Left lung (tissue), 10 donors: ENCODE measurements around the gene RBM10. TPM values are rescaled to one million over a fixed set of nuclear protein-coding genes. Genes with fewer than 3 reads are reported as not detected.
"Not testable (repeated sequence)": the region's sequence is repeated elsewhere in the genome, so short reads cannot be mapped to it uniquely, and the experiment has no call there.

Experiments used
- ATAC-seq: fragments of 200-7000 bp; cut with Tn5 transposase; one replicate; pipeline ENCODE4 v1.9.1; 2020; ENCODE audit warnings: moderate library complexity
- DNase-seq, 4 donors: peaks; one replicate each; pipeline ENCODE4 v3.0.0-alpha.2; 2013 to 2020
- H3K27ac ChIP-seq, 2 donors: fragments of 200-600 bp; sonication (generic) in 1 of 2; one replicate each; pipeline versions ENCODE4 v1.5.0 to v1.8.0; 2020 to 2021
- H3K27me3 ChIP-seq, 2 donors: fragments of 200-600 bp; sonication (generic) in 1 of 2; one replicate each; pipeline versions ENCODE4 v1.5.0 to v1.8.0; 2020 to 2021
- H3K36me3 ChIP-seq, 2 donors: fragments of 200-600 bp; sonication (generic) in 1 of 2; one replicate each; pipeline versions ENCODE4 v1.5.0 to v1.8.0; 2020 to 2021
- H3K4me1 ChIP-seq, 2 donors: fragments of 200-600 bp; one replicate each; pipeline ENCODE4 v1.8.0; 2021
- H3K4me3 ChIP-seq, 2 donors: fragments of 200-600 bp; sonication (generic) in 1 of 2; one replicate each; pipeline versions ENCODE4 v1.5.0 to v1.8.0; 2020 to 2021; ENCODE audit warnings: mild to moderate bottlenecking in 1 of 2
- H3K9me3 ChIP-seq, 2 donors: fragments of 200-600 bp; sonication (generic) in 1 of 2; one replicate each; pipeline versions ENCODE4 v1.5.0 to v1.8.0; 2020 to 2021
- intact Hi-C, 2 donors: fragments of 100-400 bp; cut with DNase I; formaldehyde crosslinking; loops; one replicate each; pipeline versions ENCODE4 v1.11.2 to v1.14.2; 2022
- polyA plus RNA-seq, 6 donors: library from polyadenylated mRNA; unstranded; fragments of 120-200 nt; gene quantifications; one replicate each; pipeline ENCODE4 v1.2.1, GENCODE V29; 2013; ENCODE audit not compliant: insufficient read length in 6 of 6
- total RNA-seq, 2 donors: library from RNA; stranded (reverse); fragmentation: NEBNext Ultra II Directional; extraction: Animal tissue kit (Norgen Biotek cat#: 25700); gene quantifications; one replicate each; pipeline ENCODE4 v1.2.1, GENCODE V29; 2021
- TF ChIP-seq, protein P1 (sequence below), 2 donors: fragments of 200-600 bp; sonication (generic) in 1 of 2; IDR thresholded peaks; one replicate each; pipeline versions ENCODE4 v1.5.0 to v1.8.0; 2021; ENCODE audit warnings: antibody characterized with exemption in 2 of 2
- donor health status: DM: no; HTN: yes; CAD: no.
- donor health status: DM: no; HTN: no; CAD: no.

Gene RBM10
- total and polyA plus RNA-seq, 8 donors, result 31.6 to 57.8 (median 51.0) TPM

DNA sequence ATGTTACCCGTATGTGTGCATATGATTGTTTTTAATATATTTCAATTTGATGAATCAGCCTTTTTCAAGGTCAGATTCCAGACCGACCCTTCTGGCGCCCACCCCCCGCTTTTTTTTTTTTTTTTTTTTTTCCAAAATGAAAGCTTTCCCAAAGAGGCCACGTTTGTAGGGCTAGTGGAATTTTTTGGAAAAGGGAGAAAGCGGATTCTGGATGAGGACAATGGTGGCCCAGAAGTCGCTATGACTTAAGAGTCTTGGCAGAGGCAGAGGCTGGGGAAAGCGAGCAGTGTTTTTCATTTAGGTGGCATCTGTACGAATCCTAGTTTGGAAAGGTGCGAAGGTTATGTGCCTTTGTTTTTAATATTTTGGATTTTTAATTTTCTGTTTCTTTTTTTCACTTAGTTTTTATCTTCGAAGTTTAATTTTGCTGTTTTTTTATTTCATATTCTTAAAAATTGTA lies 15.1 kb upstream of the RBM10 start:
- TF ChIP-seq, protein P1, sequence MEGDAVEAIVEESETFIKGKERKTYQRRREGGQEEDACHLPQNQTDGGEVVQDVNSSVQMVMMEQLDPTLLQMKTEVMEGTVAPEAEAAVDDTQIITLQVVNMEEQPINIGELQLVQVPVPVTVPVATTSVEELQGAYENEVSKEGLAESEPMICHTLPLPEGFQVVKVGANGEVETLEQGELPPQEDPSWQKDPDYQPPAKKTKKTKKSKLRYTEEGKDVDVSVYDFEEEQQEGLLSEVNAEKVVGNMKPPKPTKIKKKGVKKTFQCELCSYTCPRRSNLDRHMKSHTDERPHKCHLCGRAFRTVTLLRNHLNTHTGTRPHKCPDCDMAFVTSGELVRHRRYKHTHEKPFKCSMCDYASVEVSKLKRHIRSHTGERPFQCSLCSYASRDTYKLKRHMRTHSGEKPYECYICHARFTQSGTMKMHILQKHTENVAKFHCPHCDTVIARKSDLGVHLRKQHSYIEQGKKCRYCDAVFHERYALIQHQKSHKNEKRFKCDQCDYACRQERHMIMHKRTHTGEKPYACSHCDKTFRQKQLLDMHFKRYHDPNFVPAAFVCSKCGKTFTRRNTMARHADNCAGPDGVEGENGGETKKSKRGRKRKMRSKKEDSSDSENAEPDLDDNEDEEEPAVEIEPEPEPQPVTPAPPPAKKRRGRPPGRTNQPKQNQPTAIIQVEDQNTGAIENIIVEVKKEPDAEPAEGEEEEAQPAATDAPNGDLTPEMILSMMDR (IDR thresholded peaks at IDR 0.05), result no peak
- no peaks in the 10 kb centered on the region for H3K9me3 ChIP-seq
- H3K4me3 ChIP-seq, result peak overlapping the region; percentile 36 to 49
- peaks cover 0 to 3% of the 10 kb centered on the region in 2 donors for H3K27me3 ChIP-seq
- intact Hi-C loops, result no loop called here
- peak overlapping the region in 1 of 2 donors; percentile 82 for H3K27ac ChIP-seq
- H3K36me3 ChIP-seq, result no peaks in the 10 kb centered on the region
- DNase-seq (peak in 1 of 4 donors; percentile 3), ATAC-seq (no peak)
- H3K4me1 ChIP-seq, result no peaks in the 10 kb centered on the region

DNA sequence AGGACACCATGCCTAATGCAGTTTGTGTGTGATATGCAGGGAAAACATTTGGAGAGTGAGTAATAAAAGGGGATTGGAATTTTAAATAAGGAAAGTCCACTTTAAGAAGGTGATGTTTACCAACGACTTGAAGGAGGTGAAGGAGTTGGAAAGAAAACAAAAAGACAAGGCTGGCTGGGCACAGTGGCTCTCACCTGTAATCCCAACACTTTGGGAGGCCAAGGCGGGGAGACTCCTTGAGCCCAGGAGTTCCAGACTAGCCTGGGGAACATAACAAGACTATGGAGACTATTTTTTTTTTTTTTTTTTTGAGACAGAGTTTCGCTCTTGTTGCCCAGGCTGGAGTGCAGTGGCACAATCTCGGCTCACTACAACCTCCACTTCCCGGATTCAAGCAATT lies 11.5 kb upstream of the RBM10 start:
- intact Hi-C loops, result no loop called here
- TF ChIP-seq, protein P1 (IDR thresholded peaks at IDR 0.05), result no peak
- H3K27ac ChIP-seq, result no peak overlapping the region
- no peaks in the 10 kb centered on the region for H3K9me3 ChIP-seq
- ATAC-seq (peak; percentile 38), DNase-seq (peak in 1 of 4 donors; percentile 5)
- H3K4me1 ChIP-seq, result no peaks in the 10 kb centered on the region
- H3K27me3 ChIP-seq, result peaks cover 0 to 3% of the 10 kb centered on the region in 2 donors
- no peaks in the 10 kb centered on the region for H3K36me3 ChIP-seq
- H3K4me3 ChIP-seq, result no peak overlapping the region

DNA sequence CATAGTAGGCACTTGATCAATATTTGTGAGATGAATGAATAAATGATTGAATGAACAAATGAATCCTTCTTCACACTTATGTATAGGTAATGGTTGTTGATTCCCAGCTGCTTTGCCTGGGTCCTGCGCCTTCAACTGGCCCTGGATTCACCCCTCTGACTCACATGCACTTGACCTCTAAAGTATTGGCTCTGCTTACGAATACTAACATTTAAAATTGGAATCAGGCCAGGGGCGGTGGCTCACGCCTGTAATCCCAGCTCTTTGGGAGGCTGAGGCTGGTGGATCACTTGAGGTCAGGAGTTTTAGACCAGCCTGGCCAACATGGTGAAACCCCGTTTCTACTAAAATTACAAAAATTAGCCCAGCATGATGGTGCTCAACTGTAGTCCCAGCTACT lies 9.4 kb upstream of the RBM10 start:
- H3K9me3 ChIP-seq, DNase-seq, H3K27me3 ChIP-seq, intact Hi-C loops, H3K4me1 ChIP-seq, H3K36me3 ChIP-seq, H3K4me3 ChIP-seq, H3K27ac ChIP-seq: not testable (repeated sequence)
- ATAC-seq, result peak; percentile 46

DNA sequence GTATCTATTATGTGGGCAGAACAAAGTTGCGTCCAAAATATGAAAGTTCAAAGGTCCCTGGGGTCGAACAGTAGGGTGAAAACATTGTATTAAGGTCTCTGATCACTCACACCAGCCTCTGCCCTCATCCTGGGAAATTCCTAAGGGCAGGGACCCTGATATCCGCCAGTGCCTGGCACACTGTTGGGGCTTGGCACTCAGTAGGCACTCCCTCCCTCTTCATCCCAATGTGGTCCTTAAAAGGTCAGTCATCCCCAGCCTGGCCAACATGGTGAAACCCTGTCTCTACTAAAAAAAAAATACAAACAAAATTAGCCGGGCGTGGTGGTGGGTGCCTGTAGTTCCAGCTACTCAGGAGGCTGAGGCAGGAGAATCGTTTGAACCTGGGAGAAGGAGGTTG lies 6.8 kb upstream of the RBM10 start:
- no peak overlapping the region for H3K27ac ChIP-seq
- no peak for DNase-seq
- intact Hi-C loops, result no loop called here
- peaks cover 0 to 7% of the 10 kb centered on the region in 2 donors for H3K27me3 ChIP-seq
- H3K4me3 ChIP-seq, result no peak overlapping the region
- H3K36me3 ChIP-seq, result peaks cover 0 to 16% of the 10 kb centered on the region in 2 donors
- no peak for ATAC-seq
- TF ChIP-seq, protein P1 (IDR thresholded peaks at IDR 0.05), result no peak
- H3K9me3 ChIP-seq, result no peaks in the 10 kb centered on the region
- H3K4me1 ChIP-seq, result no peaks in the 10 kb centered on the region

DNA sequence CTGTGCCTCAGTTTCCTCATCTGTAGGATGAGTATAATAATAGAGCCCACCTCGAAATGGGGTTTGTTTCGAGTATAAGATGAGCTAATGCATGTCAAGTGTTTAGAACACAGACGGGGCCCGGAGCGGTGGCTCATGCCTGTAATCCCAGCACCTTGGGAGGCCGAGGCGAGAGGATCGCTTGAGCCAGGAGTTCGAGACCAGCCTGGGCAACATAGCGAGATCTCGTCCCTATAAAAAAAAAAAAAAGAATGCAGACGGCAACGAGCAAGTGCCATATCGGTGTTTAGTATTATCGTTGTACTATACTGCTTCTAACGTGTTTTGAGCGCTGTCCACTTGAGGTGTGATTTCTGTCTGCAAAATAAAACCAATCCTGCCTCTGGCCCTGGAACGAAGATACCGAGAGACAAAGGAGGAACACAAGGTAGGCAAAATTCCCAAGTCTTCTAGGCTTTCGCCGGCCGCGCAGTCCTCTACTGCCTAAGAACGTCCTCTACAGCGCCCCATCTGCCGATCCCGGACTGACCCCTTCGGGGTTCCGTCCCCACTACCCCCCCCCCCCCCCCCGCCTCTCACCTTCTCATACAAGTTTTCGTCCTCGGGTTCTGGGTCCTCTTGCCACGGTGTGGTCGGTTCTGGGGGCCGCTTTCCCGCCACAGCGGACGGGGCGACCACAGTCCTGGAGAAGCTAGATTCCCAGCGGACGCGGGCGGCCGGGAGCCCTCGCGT lies 961 bp upstream of the RBM10 start:
- DNase-seq (peak in 2 of 4 donors; percentile 42 to 71), ATAC-seq (peak; percentile 40)
- H3K27ac ChIP-seq, result peak overlapping the region; percentile 93 to 95
- peak overlapping the region; percentile 45 to 56 for H3K4me3 ChIP-seq
- H3K27me3 ChIP-seq, result peaks cover 0 to 7% of the 10 kb centered on the region in 2 donors
- H3K36me3 ChIP-seq, result peaks cover 0 to 16% of the 10 kb centered on the region in 2 donors
- H3K4me1 ChIP-seq, result peaks cover 0 to 27% of the 10 kb centered on the region in 2 donors
- intact Hi-C loops, result no loop called here
- no peaks in the 10 kb centered on the region for H3K9me3 ChIP-seq
- TF ChIP-seq, protein P1 (IDR thresholded peaks at IDR 0.05), result no peak
